B cell (primary cell): Measurements from ENCODE around the gene MCTP1.

Experiments
- EZH2 ChIP-seq: IDR thresholded peaks from 2 replicates; pipeline ENCODE4 v1.6.1; 2012; ENCODE audit warnings: borderline replicate concordance, low read depth, mild to moderate bottlenecking, moderate library complexity, low read length; ENCODE audit not compliant: insufficient read depth, poor library complexity, severe bottlenecking
- TF ChIP-seq, protein P1 (sequence below): fragments of 200-600 bp; IDR thresholded peaks from one replicate; pipeline ENCODE4 v1.8.0; 2022; ENCODE audit warnings: antibody characterized with exemption, mild to moderate bottlenecking

GRCh38 chr5:94667937-94668336, 617.0 kb downstream of the MCTP1 start:
- TF ChIP-seq, protein P1, sequence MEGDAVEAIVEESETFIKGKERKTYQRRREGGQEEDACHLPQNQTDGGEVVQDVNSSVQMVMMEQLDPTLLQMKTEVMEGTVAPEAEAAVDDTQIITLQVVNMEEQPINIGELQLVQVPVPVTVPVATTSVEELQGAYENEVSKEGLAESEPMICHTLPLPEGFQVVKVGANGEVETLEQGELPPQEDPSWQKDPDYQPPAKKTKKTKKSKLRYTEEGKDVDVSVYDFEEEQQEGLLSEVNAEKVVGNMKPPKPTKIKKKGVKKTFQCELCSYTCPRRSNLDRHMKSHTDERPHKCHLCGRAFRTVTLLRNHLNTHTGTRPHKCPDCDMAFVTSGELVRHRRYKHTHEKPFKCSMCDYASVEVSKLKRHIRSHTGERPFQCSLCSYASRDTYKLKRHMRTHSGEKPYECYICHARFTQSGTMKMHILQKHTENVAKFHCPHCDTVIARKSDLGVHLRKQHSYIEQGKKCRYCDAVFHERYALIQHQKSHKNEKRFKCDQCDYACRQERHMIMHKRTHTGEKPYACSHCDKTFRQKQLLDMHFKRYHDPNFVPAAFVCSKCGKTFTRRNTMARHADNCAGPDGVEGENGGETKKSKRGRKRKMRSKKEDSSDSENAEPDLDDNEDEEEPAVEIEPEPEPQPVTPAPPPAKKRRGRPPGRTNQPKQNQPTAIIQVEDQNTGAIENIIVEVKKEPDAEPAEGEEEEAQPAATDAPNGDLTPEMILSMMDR, result no peak
- TF ChIP-seq EZH2, result no peak
